HTERT RPE-1 (cell line): ENCODE data around the gene MACO1.

Experiments used
- in situ Hi-C: fragments of 300-500 bp; cut with MboI; formaldehyde crosslinking; loops from 4 replicates; pipeline ENCODE4 v1.14.3; 2020; ENCODE audit warnings: low sequenced_read_pairs

Gene MACO1

GRCh38 chr1:25538191-25538767 lies 107.6 kb downstream of the MACO1 start:
- in situ Hi-C loops: no loop called here

- in situ Hi-C loops: no loop called here
Observed at GRCh38 chr1:25540750-25541342, 110.1 kb downstream of the MACO1 start.

GRCh38 chr1:25541425-25541824 lies 110.7 kb downstream of the MACO1 start:
- in situ Hi-C loops: no loop called here

GRCh38 chr1:25541889-25542658 lies 111.4 kb downstream of the MACO1 start:
- in situ Hi-C loops: no loop called here

DNA sequence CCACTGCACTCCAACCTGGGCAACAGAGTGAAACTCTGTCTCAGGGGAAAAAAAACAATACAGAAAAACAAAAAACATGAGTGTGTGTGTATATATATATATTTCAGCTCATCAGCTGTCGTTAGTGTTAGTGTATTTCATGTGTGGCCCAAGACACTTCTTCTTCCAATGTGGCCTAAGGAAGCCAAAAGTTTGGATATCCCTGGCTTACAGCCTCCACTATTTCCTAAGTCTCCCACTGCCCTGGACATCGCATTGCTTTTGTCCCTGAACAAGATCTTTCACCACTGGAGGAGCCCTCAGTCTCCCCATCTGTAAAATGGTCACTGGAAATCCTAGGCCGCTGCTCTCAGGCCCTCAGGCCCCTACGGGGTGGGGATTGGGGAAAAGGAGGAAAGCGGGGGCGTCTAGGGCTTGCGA lies 112.3 kb downstream of the MACO1 start:
- in situ Hi-C loops: no loop called here

- in situ Hi-C loops: no loop called here
Observed at GRCh38 chr1:25543425-25544242, 112.9 kb downstream of the MACO1 start, which contains the start of gene LDLRAP1. Gene LDLRAP1, plus strand, starts transcription at chr1:25543606. Its CDS starts 93 bp downstream, at chr1:25543699.

- in situ Hi-C loops: no loop called here
Observed at GRCh38 chr1:25544243-25544764, 113.6 kb downstream of the MACO1 start.

DNA sequence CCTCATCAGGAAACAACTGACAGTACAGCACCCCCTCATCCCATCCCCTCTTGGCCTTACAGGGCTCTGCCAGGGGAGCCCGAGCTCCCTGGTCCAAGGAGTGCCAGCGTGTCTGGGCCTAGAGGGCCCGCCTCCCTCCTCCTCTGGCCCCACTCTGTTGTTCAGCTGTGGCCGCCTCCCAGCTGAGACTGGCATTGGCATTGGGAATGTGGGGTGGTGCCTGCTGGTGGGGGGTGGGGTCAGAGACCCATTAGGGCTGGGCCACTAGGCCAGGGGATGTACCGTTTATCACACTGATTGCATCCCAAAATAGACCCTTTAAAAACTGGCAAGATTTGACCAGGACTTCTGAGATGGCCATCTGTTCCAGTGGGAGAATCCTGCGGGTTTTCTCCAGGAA lies 114.1 kb downstream of the MACO1 start:
- in situ Hi-C loops: no loop called here

GRCh38 chr1:25545767-25546166 lies 115.1 kb downstream of the MACO1 start:
- in situ Hi-C loops: no loop called here

DNA sequence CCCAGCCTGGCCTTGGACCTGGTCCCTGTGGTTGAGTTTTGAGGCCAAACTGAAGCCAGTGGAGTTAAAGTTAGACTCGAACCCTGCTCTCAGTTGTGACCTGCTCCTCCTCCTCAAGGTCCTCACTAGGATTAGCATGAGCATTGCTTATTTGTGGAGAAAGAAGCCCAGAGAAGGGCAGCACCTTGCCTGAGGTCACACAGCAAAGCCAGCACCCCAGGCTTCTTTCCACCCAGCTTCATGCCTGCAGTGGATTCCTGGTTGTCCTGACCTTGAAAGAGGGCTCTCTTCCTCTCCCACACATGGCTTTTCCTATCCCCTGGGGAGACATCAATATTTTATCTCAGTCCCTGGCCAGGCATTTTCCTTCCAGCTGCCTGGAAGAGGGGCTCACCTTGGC lies 115.5 kb downstream of the MACO1 start:
- in situ Hi-C loops: no loop called here

DNA sequence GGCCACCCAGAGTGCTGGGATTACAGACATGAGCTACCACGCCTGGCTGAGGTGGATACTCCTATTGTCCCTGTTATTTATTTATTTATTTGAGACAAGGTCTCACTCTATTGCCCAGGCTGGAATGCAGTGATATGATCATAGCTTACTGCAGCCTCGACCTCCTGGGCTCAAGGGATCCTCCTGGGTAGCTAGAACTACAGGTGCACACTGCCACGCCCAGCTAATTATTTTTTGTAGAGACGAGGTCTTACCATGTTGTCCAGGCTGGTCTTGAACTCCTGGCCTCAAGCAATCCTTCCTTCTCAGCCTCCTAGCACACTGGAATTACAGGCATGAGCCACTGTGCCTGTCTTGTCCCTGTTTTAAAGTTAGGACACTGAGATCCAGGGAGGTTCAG lies 117.9 kb downstream of the MACO1 start:
- in situ Hi-C loops: no loop called here

- in situ Hi-C loops: no loop called here
Observed at GRCh38 chr1:25549273-25550154, 118.8 kb downstream of the MACO1 start.
